Transverse colon (tissue), 4 donors: Measurements from ENCODE around the gene SLC35F3.

Experiments
- CTCF ChIP-seq, 5 experiments: fragments of 200-600 bp in 3 of 5; fragments of 450-650 bp in 2 of 5; sonication (generic) in 3 of 5; IDR thresholded peaks; 1 replicate in 2 of 5; 2 replicates in 3 of 5; pipeline ENCODE4 v1.5.1; 2016 to 2017; ENCODE audit warnings: antibody characterized with exemption in 5 of 5, inconsistent platforms in 3 of 5, mild to moderate bottlenecking in 2 of 5, moderate library complexity in 1 of 5
- EP300 ChIP-seq: sonication (generic); formaldehyde crosslinking; IDR thresholded peaks from one replicate; pipeline ENCODE4 v1.6.1; 2017; ENCODE audit warnings: antibody characterized with exemption, low read depth
- POLR2A ChIP-seq: fragments of 450-650 bp; IDR thresholded peaks from one replicate; pipeline ENCODE4 v1.6.1; 2016; ENCODE audit warnings: antibody characterized with exemption, mild to moderate bottlenecking, moderate library complexity
- POLR2AphosphoS5 ChIP-seq, 3 donors: sonication (generic); formaldehyde crosslinking; IDR thresholded peaks; one replicate each; pipeline ENCODE4 v1.6.1; 2016; ENCODE audit warnings: antibody characterized with exemption in 3 of 3

- TF ChIP-seq POLR2A, result no peak
- TF ChIP-seq CTCF (IDR thresholded peaks at IDR 0.05), result no peak
- no peak for TF ChIP-seq POLR2AphosphoS5 (IDR thresholded peaks at IDR 0.05)
- no peak for TF ChIP-seq EP300
Measured at GRCh38 chr1:234303231-234303630, 398.8 kb downstream of the SLC35F3 start.
